ENCODE measurements around the gene PDCD2. TPM values are rescaled to one million over a fixed set of nuclear protein-coding genes. Genes with fewer than 3 reads are reported as not detected.

Gene PDCD2
- total RNA-seq, 1 donor from 2014 or later: 263 TPM

GRCh38 chr6:170572704-170573466 lies 11.6 kb downstream of the PDCD2 start:
- H3K27ac ChIP-seq: no peak overlapping the region

GRCh38 chr6:170564936-170565530 lies 19.4 kb downstream of the PDCD2 start:
- Histone ChIP-seq H3K4me3 (no peak overlapping the region), H3K27ac (no peak overlapping the region), H3K4me1 (no peaks in the 10 kb centered on the region), H3K36me3 (peaks cover 52 to 72% of the 10 kb centered on the region in 2 donors), H3K9me3 (no peaks in the 10 kb centered on the region), H3K27me3 (no peaks in the 10 kb centered on the region)
- intact Hi-C loops (cut with DNase I): no loop called here
- no peak for TF ChIP-seq CTCF (IDR thresholded peaks at IDR 0.05)
- DNase-seq (ENCODE audit: low spot score in 2 of 2): no peak

More at GRCh38 chr6:170572704-170573466, 11.6 kb downstream of the PDCD2 start:
- Histone ChIP-seq H3K4me3 (no peak overlapping the region), H3K27me3 (no peaks in the 10 kb centered on the region), H3K4me1 (no peaks in the 10 kb centered on the region), H3K36me3 (peaks cover 48 to 85% of the 10 kb centered on the region in 2 donors), H3K9me3 (no peaks in the 10 kb centered on the region)
- no peak for TF ChIP-seq CTCF (IDR thresholded peaks at IDR 0.05)
- DNase-seq (ENCODE audit: low spot score in 2 of 2): no peak
- intact Hi-C loops (cut with DNase I): no loop called here

- Histone ChIP-seq H3K4me1 (no peaks in the 10 kb centered on the region), H3K27me3 (no peaks in the 10 kb centered on the region), H3K36me3 (peaks cover 47 to 55% of the 10 kb centered on the region in 2 donors), H3K9me3 (no peaks in the 10 kb centered on the region), H3K4me3 (no peak overlapping the region), H3K27ac (no peak overlapping the region)
- no peak for TF ChIP-seq CTCF (IDR thresholded peaks at IDR 0.05)
- intact Hi-C loops (cut with DNase I): no loop called here
- no peak for DNase-seq (ENCODE audit: low spot score in 2 of 2)
These were observed 22.9 kb downstream of the PDCD2 start for GRCh38 chr6:170561555-170561954.

- peaks cover 7 to 11% of the 10 kb centered on the region in 2 donors for H3K36me3 ChIP-seq
- H3K4me1 ChIP-seq: peaks cover 8 to 22% of the 10 kb centered on the region in 2 donors
- H3K27ac ChIP-seq: no peak overlapping the region
- no peaks in the 10 kb centered on the region for H3K27me3 ChIP-seq
- no peaks in the 10 kb centered on the region for H3K9me3 ChIP-seq
- peak overlapping the region; percentile 75 to 98 for H3K4me3 ChIP-seq
- intact Hi-C loops (cut with DNase I): no loop called here
- TF ChIP-seq CTCF (IDR thresholded peaks at IDR 0.05): no peak
- DNase-seq (ENCODE audit: low spot score in 2 of 2): no peak
These were observed 29.1 kb downstream of the PDCD2 start for GRCh38 chr6:170555305-170555704.

GRCh38 chr6:170554796-170555137 lies 29.7 kb downstream of the PDCD2 start:
- intact Hi-C loops (cut with DNase I): loop anchor here (1.0 kb wide), 3 partner anchors 30 to 852 kb away; partner anchors contain the start of genes C6orf120, DYNLT2, ERMARD and PDCD2
- Histone ChIP-seq H3K36me3 (peaks cover 7 to 9% of the 10 kb centered on the region in 2 donors), H3K4me1 (peaks cover 8 to 28% of the 10 kb centered on the region in 2 donors), H3K9me3 (no peaks in the 10 kb centered on the region), H3K27ac (peak overlapping the region; percentile 94), H3K27me3 (no peaks in the 10 kb centered on the region), H3K4me3 (peak overlapping the region; percentile 75 to 98)
- no peak for DNase-seq (ENCODE audit: low spot score in 2 of 2)
- TF ChIP-seq CTCF (IDR thresholded peaks at IDR 0.05): no peak

All from ascending aorta (tissue), 2 donors.